Chondrocyte (in vitro differentiated cells): Measurements from ENCODE around the gene PLA2G2C. TPM values are rescaled to one million over a fixed set of nuclear protein-coding genes. Genes with fewer than 3 reads are reported as not detected.

ENCODE experiments used
- DNase-seq: peaks from one replicate; pipeline ENCODE4 v3.0.0; 2021; ENCODE audit warnings: mixed read lengths, low spot score
- H3K27ac Mint-ChIP-seq: one replicate; pipeline ENCODE4 v1.8.0; 2021; ENCODE audit warnings: mild to moderate bottlenecking, moderate library complexity, mixed read lengths; ENCODE audit not compliant: unreplicated experiment
- H3K27me3 Mint-ChIP-seq: 2 replicates; pipeline ENCODE4 v1.8.0; 2021; ENCODE audit warnings: low read depth, mixed read lengths
- H3K36me3 Mint-ChIP-seq: 2 replicates; pipeline ENCODE4 v1.8.0; 2021; ENCODE audit warnings: low read depth, mixed read lengths
- H3K4me1 Mint-ChIP-seq: 2 replicates; pipeline ENCODE4 v1.8.0; 2021; ENCODE audit warnings: low read depth, mild to moderate bottlenecking, mixed read lengths
- H3K4me3 Mint-ChIP-seq: one replicate; pipeline ENCODE4 v1.8.0; 2021; ENCODE audit warnings: mild to moderate bottlenecking, moderate library complexity, mixed read lengths; ENCODE audit not compliant: unreplicated experiment
- H3K9me3 Mint-ChIP-seq: 2 replicates; pipeline ENCODE4 v1.8.0; 2021; ENCODE audit warnings: low read depth, mixed read lengths
- total RNA-seq: library from RNA; stranded (reverse); gene quantifications from 3 replicates; pipeline ENCODE4 v1.2.1, GENCODE V29; 2021
- TF ChIP-seq, protein P1 (sequence below): fragments of 200-600 bp; sonication (generic); IDR thresholded peaks from 2 replicates; pipeline ENCODE4 v1.5.0; 2021; ENCODE audit warnings: antibody characterized with exemption, mild to moderate bottlenecking, moderate library complexity

Gene PLA2G2C
- total RNA-seq, 1 donor from 2014 or later: not detected

DNA sequence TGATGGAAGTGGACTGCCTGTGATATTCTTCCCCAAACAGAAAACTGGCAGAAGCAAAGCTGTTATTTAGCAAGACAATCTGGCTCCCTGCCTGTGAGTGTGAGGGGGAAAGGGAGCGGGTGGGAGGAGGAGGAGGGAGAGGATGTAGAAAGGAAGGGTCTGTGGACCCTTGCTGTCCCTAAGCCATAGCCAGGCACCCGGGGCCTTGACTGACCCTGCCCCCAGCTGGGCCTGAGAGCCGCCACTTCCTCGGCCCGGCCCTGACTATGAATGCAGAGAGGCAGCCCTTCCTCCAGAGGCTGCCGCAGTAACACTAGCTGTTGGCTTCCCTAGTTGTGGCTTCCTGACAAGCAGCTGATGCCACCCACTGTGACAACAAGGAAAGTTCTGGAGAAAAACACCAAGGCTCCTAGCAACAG, 33.3 kb downstream of the PLA2G2C start:
- Mint-ChIP-seq H3K4me1 (peaks cover 3% of the 10 kb centered on the region), H3K27ac (no peak overlapping the region), H3K27me3 (peaks cover 12% of the 10 kb centered on the region), H3K9me3 (no peaks in the 10 kb centered on the region), H3K4me3 (no peak overlapping the region), H3K36me3 (no peaks in the 10 kb centered on the region)
- TF ChIP-seq, protein P1, sequence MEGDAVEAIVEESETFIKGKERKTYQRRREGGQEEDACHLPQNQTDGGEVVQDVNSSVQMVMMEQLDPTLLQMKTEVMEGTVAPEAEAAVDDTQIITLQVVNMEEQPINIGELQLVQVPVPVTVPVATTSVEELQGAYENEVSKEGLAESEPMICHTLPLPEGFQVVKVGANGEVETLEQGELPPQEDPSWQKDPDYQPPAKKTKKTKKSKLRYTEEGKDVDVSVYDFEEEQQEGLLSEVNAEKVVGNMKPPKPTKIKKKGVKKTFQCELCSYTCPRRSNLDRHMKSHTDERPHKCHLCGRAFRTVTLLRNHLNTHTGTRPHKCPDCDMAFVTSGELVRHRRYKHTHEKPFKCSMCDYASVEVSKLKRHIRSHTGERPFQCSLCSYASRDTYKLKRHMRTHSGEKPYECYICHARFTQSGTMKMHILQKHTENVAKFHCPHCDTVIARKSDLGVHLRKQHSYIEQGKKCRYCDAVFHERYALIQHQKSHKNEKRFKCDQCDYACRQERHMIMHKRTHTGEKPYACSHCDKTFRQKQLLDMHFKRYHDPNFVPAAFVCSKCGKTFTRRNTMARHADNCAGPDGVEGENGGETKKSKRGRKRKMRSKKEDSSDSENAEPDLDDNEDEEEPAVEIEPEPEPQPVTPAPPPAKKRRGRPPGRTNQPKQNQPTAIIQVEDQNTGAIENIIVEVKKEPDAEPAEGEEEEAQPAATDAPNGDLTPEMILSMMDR: no peak
- DNase-seq: peak; percentile 69

- Mint-ChIP-seq H3K27me3 (peaks cover 14% of the 10 kb centered on the region), H3K9me3 (no peaks in the 10 kb centered on the region), H3K4me1 (peaks cover 3% of the 10 kb centered on the region), H3K4me3 (no peak overlapping the region), H3K36me3 (no peaks in the 10 kb centered on the region), H3K27ac (no peak overlapping the region)
- TF ChIP-seq, protein P1: peak; percentile 63
- DNase-seq: peak; percentile 86
Observed at GRCh38 chr1:20152599-20152930, 33.8 kb downstream of the PLA2G2C start.

GRCh38 chr1:20151906-20152598, 34.3 kb downstream of the PLA2G2C start:
- TF ChIP-seq, protein P1: peak; percentile 98
- Mint-ChIP-seq H3K27me3 (peaks cover 11% of the 10 kb centered on the region), H3K4me1 (peaks cover 3% of the 10 kb centered on the region), H3K9me3 (no peaks in the 10 kb centered on the region), H3K36me3 (no peaks in the 10 kb centered on the region), H3K27ac (no peak overlapping the region), H3K4me3 (peak overlapping the region; percentile 62)
- DNase-seq: peak; percentile 86

DNA sequence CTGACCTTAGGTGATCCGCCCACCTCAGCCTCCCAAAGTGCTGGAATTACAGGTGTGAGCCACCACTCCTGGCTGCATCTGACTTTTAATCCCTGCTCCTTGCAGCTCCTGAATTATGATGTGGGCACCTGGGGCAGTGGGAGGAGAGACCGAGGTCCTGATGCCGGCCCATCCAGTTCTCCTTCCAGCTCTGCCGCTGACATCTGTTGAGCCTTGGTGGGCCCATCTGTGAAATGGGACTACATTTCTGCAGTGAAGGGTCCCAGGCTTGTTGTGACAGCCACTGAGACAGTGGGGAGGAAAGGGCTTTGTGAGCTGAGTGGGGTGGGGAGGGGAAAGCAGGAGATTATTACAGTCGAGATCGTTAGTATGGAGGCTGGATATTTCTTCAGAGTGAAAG, 35.3 kb downstream of the PLA2G2C start:
- H3K4me3 Mint-ChIP-seq: no peak overlapping the region
- peaks cover 13% of the 10 kb centered on the region for H3K27me3 Mint-ChIP-seq
- no peak overlapping the region for H3K27ac Mint-ChIP-seq
- TF ChIP-seq, protein P1: no peak
- no peaks in the 10 kb centered on the region for H3K9me3 Mint-ChIP-seq
- peak; percentile 26 for DNase-seq
- H3K4me1 Mint-ChIP-seq: peaks cover 3% of the 10 kb centered on the region
- no peaks in the 10 kb centered on the region for H3K36me3 Mint-ChIP-seq

DNA sequence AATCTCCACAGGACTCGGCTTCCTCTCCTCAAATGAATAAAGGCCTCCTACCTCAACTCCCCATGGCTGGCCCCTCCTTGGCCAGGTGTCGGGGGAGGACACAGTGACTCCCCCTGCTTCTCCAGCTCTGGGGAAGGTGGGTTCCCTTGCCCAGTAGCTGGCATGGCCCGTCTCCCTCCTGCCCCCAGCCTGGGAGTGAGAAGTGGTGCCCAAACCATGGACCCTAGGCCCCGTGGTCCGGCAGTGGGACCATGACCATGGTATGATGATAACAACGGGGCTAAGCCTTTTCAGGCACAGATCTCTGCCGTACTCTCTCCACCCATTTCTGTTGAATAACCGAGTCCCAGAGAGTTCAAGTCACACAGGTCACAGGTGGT, 36.0 kb downstream of the PLA2G2C start:
- Mint-ChIP-seq H3K36me3 (no peaks in the 10 kb centered on the region), H3K9me3 (no peaks in the 10 kb centered on the region), H3K27ac (no peak overlapping the region), H3K27me3 (peaks cover 13% of the 10 kb centered on the region), H3K4me3 (no peak overlapping the region), H3K4me1 (peaks cover 3% of the 10 kb centered on the region)
- DNase-seq: peak; percentile 64
- TF ChIP-seq, protein P1: no peak
